ENCODE measurements around the gene FBN1.

- no peak for TF ChIP-seq CTCF (IDR thresholded peaks at IDR 0.05)
- no peak for TF ChIP-seq GATA3 (IDR thresholded peaks at IDR 0.05; ENCODE audit: borderline replicate concordance)
- no peak for TF ChIP-seq HEYL (CRISPR knock-in tag; IDR thresholded peaks at IDR 0.05)
- TF ChIP-seq EP300 (IDR thresholded peaks at IDR 0.05): no peak
- no peak for TF ChIP-seq KDM1A (IDR thresholded peaks at IDR 0.05; ENCODE audit: low read depth)
- TF ChIP-seq BHLHE40 (IDR thresholded peaks at IDR 0.05; ENCODE audit: low read depth, low read length): no peak
- no peak for TF ChIP-seq MYC (IDR thresholded peaks at IDR 0.05; ENCODE audit: borderline replicate concordance, low read length)
- TF ChIP-seq CHD2 (IDR thresholded peaks at IDR 0.05; ENCODE audit: low read length, partially characterized antibody): no peak
Observed at GRCh38 chr15:48469681-48470080, 175.8 kb downstream of the FBN1 start.
